HG02970 (cell line): ENCODE data around the gene GRK3.
"Not testable (repeated sequence)": the region's sequence is repeated elsewhere in the genome, so short reads cannot be mapped to it uniquely, and the experiment has no call there.

Experiments
- ATAC-seq: cut with Tn5 transposase; IDR thresholded peaks from one replicate; pipeline ENCODE4 v1.9.1; 2021; ENCODE audit warnings: mild to moderate bottlenecking, moderate library complexity, moderate number of reproducible peaks; ENCODE audit not compliant: unreplicated experiment, low FRiP score

GRK3 gene

DNA sequence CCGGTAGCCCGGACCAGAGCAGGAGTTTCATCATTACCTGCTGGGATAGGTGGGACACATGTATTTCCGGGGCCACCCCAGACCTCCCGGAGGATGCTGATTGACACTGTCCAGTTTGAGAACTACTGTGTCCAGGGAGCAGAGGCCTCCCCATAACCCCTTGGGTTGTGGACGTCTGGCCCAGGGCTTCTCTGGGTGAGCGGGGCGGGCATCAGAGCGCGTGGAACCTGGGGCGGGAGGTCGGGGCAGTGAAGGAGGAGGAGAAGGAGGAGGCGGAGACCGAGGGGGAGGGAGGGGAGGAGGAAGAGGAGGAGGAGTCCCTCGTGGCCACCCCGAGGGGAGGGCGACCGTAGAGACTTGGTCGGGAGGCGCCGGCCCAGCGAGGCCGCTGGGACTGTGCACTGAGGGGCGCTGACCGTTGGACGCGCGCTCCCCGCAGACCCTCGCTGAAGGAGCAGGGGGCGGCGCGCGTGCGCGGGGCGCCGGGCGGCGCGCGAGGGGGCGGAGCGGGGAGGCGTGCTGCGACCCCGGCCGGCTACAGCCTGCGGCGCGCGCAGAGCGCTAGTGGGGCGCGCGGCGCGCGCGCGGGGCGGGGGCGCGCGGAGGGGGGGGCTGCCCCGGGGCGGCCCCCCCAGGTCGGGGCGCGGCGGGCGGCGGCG, at the start of gene GRK3:
GRK3 (plus strand) TSS at position 356 of the 659 bp plus-strand sequence. CDS start 366 bp downstream, outside the sequence.
- ATAC-seq: peak; percentile 49

DNA sequence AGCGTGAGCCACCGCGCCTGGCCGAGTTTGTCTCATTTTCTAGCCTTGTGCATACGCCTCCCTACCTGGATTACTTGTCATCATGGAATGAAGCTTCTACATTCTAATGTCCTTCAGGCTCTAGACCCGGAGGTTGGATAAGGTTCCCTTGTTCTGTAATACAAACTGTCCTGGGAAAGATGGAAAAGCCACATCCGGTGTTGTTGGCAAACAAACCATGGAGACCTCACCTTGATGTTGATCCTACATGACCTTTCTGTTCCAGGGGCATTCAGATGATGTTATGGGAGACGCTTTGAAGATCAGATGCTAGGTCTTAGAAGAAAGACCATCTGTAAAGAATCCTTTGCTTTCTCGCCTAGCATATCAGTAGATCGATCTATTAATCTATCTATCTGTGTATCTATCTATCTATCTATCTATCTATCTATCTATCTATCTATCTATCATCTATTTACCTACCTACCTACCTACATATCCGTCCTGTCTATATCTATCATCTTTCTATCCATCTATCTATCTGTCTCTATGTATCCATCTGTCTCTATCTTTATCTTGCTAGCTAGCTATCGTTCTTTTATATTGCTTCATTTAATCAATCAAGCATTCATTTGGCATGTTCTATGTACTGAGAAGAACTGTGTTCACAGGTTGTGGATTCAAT, 46.3 kb upstream of the GRK3 start:
- no peak for ATAC-seq

DNA sequence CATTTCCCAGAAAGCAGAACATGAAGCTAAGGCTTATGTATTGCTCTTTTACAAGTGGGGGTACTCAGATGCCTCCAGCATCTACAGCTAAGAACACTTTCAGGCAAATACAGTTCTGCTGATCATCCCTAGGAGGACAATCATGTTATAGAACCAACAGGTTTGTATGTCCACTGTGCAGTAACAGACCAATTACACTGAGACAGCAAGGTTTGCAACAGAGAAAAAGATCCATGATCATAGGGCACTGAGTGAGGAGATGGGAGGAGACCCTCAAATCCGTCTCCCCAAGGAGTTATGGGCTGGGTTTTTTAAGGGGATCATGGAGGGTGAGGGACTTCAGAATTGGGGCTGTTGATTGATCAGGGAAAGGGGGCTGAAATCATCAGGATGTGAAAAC, 39.1 kb upstream of the GRK3 start:
- no peak for ATAC-seq

DNA sequence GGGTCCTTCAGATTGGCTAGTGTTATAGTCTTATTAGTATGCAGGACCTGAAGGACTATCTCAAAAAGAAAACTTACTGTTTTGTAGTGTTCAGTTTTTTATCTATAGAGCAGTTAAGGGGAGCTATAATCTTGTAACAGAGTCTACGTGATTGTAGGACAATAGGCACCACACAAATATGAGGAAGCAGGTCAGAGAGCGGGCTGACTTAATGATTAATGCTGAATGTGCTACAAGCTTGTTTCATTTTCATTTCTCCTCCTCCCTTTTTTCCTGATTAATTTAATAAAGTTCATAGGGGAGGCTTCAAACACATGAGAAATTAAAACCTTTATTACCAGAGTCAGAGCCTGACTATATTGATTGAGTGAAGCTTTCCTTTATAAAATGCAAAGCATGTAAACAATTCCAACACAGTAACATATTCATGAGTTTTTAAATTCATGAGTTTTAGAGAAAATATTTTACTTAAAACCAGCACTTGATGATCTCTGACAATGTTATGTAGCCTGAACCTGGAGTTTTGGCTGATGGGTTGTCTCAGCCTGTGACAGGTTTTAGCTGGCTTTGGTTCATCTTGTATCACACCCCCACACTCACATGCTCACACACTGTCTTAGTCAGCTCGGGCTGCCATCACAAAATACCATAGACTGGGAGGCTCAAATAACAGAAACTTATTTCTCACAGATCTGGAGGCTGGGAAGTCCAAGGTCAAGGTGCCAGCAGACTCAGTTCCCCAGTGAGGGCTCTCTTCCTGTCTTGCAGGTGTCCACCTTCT, 38.5 kb upstream of the GRK3 start:
- not testable (repeated sequence) for ATAC-seq

DNA sequence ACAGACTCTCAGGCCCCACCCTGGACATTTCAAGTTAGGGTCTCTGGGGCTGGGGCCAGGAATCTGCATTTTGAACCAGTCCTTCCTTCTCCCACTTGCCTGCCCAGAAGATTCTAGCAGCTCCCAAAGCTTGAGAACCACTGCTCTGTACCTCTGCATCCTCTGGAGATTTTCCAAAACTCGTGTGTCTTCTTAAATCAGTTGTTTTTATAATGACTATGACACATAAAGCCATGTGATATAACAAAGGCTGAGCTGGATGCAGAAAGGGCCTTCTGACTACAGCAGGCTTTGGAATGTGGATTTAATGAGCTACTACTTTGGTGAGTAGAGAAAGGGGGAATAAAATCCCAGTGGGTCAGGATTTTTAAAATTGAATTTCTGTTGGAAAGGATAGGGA, 37.5 kb upstream of the GRK3 start:
- not testable (repeated sequence) for ATAC-seq

DNA sequence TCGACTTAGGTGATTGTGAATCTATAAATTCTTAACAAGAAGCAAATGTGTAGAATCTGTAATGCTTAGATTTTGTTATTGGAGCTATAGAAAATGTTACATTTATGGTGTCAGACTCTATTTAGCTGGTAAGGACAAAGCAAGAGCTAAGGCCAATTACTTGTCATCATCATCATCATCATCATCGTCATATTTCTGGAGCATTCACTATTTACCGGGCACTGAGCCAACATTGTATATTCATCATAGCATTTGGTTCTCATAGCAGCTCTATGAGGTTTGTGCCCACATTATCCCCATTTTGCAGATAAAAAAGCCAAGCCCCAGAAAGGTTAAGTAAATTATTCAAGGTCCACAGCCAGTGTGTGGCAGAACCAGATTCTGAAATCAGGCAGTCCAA, 36.4 kb upstream of the GRK3 start:
- ATAC-seq: not testable (repeated sequence)

DNA sequence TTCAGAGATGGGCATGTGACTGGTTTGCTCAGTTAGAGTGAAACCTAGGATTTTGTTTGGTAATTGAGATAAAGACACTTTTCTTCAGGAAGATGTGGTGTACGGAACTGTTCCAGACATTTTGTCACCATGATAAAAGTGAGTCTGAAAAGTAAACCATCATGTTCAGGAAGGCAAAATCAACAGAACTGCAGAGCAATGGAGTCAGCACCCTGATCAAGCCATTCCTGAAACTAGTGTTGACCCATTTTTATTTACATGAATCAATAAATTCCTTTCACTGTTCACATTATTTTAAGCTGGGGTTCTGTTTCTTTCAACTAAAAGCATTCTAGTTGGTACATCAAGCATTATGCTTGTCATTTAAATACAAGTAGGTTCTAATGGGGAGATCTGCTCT, 35.4 kb upstream of the GRK3 start:
- not testable (repeated sequence) for ATAC-seq

DNA sequence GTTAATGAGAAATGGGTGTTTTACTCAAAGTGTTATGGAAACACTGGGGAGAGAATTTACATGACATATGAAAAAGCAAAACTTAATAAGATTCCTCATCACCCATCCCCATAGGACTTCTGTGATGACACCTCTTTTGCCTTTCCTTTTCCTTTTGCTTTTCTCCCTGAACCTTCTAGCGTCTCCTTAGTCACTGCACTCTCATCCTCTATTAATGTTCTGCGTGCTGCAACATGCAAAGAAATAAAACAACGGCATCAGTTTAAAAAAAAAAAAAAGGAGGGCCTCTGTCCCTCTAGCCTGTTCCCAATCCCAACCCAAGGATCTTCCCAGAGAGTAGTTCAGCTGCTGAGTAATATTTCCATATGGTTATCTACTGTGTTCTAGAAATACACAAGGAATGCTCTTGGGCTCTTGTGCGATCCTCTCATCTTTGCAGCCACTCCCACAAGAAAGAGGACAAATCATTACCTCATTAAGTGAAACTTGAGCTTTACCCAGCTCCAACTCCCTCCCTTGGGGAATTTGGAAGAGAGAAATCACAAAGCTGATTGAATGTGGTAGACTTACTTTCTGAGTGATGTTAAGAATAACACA, 34.8 kb upstream of the GRK3 start:
- ATAC-seq: not testable (repeated sequence)

DNA sequence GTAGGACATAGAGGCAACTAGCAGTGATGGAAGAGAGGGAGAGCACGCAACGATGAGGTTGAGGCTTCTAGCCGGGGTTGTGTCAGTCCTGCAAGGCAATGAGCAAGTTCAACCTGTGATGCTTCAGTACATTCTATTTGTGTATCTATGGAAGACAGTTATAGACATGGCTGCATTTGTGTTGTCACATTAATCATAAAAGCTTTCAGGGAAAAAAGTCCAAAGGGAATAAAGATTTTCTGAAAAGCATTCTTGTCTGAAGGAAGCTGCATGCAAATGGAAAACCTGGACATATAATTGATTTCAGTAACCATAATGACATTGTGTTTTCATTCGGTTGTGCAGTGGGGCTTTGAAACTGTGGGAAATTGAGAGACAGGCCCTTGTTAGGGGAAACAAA, 32.8 kb upstream of the GRK3 start:
- ATAC-seq: not testable (repeated sequence)

DNA sequence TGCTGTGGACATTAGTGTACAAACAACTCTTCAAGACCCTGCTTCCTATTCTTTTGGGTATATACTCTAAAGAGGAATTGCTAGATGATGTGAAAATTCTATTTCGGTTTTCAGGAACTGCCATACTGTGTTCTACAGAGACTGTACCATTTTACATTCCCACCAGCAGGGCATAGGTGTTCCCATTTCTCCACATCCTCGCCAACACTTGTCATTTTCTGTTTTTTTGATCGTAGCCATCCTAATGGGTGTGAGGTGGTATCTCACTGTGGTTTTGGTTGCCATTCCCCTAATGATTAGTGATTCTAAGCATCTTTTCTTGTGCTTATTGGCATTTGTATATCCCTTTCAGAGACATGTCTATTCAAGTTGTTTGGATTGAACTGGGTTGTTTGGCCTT, 29.8 kb upstream of the GRK3 start:
- no peak for ATAC-seq

DNA sequence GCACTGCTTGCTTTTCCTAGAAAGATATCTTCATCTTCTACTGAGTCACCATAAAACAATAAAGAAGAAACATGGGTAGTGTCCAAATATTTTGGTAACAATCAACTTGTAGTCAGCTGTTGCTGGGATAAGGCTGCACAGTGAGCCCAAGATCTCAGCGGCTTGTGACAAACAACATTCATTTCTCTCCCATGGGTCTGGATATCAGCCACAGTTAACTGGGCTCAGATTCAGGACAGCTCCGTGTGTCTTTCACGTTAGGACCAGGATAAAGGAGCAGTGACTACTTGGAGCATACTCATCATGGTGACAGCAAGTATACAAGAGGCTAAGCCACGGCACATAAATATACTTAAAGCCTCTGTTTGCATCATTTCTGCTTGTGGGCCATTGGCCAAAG, 27.9 kb upstream of the GRK3 start:
- ATAC-seq: no peak

DNA sequence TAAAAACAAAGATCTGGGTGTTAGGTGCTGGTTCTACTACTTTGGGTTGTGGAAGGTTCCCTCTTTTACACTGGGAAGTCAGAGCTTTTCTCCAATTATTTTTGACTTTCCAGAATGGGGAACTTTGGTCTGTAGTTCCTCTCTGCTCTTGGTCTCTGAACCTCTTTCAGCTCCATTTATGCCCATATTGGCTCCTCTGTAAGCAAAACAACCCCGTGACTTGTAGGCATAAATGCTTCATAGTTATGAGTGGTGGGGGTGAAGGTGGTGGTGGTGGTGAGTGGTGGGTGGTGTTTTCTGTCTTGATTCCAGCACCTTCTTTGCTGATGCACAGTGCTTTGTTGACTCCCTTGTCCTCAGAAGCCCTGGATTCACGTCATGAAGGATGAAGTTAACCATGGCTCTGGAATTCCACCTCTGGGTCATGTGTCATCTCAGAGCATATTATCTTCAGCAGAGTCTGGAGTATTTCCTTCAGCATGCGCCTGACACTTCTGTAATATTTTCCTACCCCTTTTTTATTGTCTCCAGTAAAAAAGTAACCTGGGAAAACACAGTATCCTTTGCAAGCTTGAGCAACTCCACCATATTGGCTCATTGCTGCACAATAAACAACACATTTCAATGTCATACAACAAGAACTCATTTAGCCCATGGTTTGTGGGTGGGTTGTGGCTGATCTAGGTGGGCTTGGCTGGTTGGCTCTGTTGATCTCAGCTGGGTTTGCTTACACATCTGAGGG, 24.1 kb upstream of the GRK3 start:
- no peak for ATAC-seq

DNA sequence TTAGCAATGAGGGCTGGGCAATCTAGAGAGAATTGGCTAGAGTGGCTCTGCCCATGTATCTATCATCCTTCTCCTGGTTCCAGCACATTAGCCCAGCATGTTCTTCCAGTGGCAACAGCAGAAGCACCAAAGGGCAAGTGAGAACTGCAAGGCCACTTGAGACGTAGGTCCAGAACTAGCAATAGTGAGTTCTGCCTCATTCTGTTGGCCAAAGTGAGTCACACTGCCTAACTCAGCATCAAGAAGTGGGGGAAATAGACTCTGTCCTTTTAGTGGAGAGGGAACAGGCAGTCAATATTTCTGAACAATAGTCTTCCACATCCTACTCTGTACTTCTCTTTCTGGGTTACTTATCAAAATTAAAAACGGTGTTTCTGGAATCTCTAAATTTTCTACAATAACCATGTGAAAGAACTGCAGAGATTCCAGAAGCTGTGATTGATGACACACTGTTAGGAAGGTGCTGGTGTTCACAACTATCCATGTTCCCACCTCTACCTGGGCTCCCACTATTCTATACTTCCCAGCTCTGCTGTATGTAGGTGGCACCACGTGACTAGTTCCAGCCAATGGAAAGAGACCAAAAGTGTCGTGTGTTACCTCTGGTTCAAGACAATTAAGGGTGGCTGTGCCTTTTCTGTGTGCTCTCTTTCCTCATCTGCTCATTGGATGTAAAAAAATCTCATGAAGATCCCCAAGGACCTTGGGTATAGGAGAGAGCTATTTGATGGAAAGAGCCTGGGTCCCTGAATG, 23.4 kb upstream of the GRK3 start:
- no peak for ATAC-seq

DNA sequence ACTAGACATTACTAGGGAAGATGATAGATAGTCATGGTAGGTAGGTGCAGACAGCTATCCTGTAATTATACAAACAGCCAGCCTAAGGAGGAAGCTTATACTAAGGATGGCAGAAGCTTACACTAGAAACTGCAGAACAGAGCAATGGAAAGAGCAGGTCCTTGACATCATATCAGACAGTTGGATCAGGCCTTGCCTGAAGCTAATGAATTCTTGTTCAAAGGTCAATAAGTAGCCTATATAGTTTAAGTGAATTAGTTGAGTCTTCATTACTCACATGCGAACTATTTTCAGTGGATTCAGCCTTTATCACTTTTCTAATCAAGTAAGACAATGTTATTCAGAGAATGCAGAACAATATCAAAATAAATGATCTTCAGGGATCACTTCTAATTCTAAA, 22.3 kb upstream of the GRK3 start:
- no peak for ATAC-seq

DNA sequence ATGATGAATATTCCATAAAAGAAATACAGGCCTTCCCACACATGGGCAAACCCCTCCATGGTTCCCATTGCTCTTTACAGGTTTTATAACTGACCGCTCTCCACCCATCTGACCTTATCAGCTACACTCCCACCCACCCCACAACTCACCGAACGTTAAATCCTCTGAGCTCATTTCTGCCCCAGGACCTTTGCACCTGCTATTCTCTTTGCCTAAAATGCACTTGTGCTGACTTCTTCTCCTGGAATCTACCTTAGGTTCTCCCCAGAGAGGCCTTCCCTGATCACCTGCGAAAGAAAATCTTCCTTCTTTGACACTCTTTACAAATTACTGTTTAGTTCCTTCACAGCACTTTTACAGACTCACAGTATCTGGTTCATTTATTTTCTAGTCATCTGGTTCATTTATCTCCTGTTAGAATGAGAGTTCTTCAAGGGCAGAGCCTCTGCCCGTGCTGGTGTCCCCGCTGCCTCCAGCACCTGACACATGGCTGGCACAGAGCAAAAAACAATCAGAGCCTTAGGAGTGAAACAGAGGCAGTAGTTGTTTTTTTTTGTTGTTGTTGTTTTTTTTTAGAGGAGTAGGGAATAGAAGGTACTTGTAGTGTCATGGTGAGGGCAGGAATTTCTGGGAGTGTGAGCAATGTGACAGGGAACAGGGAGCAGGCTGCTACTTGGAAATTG, 21.6 kb upstream of the GRK3 start:
- ATAC-seq: no peak

DNA sequence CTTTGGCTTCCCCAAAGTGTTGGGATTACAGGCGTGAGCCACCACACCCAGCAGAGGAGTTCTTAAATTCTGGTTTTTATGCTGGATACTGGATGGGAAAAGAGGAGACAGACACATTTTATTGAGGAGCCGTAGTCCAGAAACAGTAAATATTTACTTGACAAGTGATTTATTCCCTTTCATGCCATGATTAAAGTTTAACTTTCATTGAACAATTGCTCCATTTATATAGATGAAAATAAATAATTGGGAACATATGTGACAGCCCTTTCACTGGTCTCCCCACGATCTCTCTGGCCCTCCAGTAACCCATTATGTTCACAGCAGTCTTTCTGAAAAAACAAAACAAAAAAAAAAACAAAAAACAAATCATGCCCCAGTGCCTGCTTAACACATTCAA, 19.3 kb upstream of the GRK3 start:
- ATAC-seq: no peak

DNA sequence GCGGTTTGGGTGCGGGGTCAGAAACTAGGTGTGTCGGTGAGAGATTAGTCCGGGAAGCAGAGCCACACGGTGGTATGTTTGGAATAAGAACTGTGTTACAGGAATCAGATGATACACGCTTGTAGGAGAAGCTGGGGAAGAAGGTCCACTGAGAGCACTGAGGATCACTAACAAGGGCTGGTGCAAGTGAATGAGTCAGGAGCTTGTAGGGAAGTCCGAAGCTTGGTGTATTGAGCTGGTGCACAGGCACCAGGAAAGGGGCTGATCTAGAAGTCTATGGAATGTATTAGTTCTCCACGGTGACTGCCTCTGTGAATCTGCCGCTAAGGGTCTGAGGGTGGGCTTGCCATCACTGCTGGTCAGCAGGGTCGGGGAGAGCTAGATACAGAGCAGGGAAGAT, 18.8 kb upstream of the GRK3 start:
- ATAC-seq: no peak

DNA sequence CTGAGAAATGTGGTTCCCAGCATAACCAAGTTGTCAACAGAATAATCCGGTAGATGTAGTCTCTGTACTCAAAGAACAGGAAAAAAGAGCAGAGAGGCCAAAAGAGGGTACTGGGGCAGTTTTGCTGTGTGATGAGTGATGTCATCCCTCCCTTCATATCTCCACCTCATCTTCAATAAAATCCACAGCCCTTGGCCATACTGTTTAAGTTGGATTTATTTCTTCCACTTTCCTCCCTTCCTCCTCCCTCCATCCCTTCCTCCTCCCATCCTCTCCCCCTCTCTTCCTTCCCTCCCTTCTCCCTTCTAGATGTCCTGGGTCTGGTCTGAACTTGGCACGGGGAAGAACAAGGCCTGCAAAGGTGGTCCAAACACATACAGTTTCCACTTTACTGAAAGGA, 18.2 kb upstream of the GRK3 start:
- no peak for ATAC-seq

DNA sequence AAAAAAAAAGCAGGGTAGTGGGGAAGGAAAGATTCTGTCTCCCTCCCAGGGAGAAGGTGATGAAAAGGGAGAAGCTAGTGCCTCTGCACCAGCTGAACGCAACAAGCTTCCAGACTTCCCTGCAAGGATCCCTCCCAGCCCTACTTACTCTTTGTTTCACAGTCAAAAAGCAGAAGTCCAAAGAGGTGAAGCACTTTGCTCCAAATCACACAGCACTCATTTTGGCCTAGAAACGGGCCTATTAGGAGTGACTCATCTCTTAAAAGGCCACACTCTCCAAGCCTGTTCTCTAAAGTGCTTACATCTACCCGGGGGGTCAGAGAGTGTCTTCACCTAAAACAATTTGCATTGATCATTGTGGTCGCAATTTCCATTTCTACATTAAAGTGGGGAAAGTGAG, 17.7 kb upstream of the GRK3 start:
- ATAC-seq: no peak
